ENCODE data around the gene DISC1.

DISC1 gene

GRCh38 chr1:232016616-232017015 is 390.0 kb downstream of the DISC1 start:
- no peak for DNase-seq (ENCODE audit: low spot score)
- Histone ChIP-seq H3K9me3 (ENCODE audit: severe bottlenecking) (no peaks in the 10 kb centered on the region), H3K4me1 (ENCODE audit: insufficient read depth, poor library complexity, severe bottlenecking) (no peaks in the 10 kb centered on the region), H3K4me3 (ENCODE audit: severe bottlenecking) (no peak overlapping the region), H3K27me3 (ENCODE audit: insufficient read depth, poor library complexity, severe bottlenecking) (no peaks in the 10 kb centered on the region), H3K27ac (ENCODE audit: poor library complexity, severe bottlenecking) (no peak overlapping the region), H3K36me3 (ENCODE audit: low read depth) (no peaks in the 10 kb centered on the region)
- ATAC-seq (ENCODE audit: low read depth) = no peak
- TF ChIP-seq CTCF (IDR thresholded peaks at IDR 0.05; ENCODE audit: poor library complexity, severe bottlenecking) = no peak

GRCh38 chr1:232017057-232017456 is 390.5 kb downstream of the DISC1 start:
- H3K27me3 ChIP-seq (ENCODE audit: insufficient read depth, poor library complexity, severe bottlenecking) = no peaks in the 10 kb centered on the region
- DNase-seq (ENCODE audit: low spot score) (no peak), ATAC-seq (ENCODE audit: low read depth) (no peak)
- H3K36me3 ChIP-seq (ENCODE audit: low read depth) = no peaks in the 10 kb centered on the region
- no peaks in the 10 kb centered on the region for H3K9me3 ChIP-seq (ENCODE audit: severe bottlenecking)
- H3K27ac ChIP-seq (ENCODE audit: poor library complexity, severe bottlenecking) = no peak overlapping the region
- no peaks in the 10 kb centered on the region for H3K4me1 ChIP-seq (ENCODE audit: insufficient read depth, poor library complexity, severe bottlenecking)
- TF ChIP-seq CTCF (IDR thresholded peaks at IDR 0.05; ENCODE audit: poor library complexity, severe bottlenecking) = no peak
- no peak overlapping the region for H3K4me3 ChIP-seq (ENCODE audit: severe bottlenecking)

- Histone ChIP-seq H3K4me1 (ENCODE audit: insufficient read depth, poor library complexity, severe bottlenecking) (no peaks in the 10 kb centered on the region), H3K27ac (ENCODE audit: poor library complexity, severe bottlenecking) (no peak overlapping the region), H3K4me3 (ENCODE audit: severe bottlenecking) (no peak overlapping the region), H3K36me3 (ENCODE audit: low read depth) (no peaks in the 10 kb centered on the region), H3K27me3 (ENCODE audit: insufficient read depth, poor library complexity, severe bottlenecking) (no peaks in the 10 kb centered on the region), H3K9me3 (ENCODE audit: severe bottlenecking) (no peaks in the 10 kb centered on the region)
- DNase-seq (ENCODE audit: low spot score) (no peak), ATAC-seq (ENCODE audit: low read depth) (no peak)
- TF ChIP-seq CTCF (IDR thresholded peaks at IDR 0.05; ENCODE audit: poor library complexity, severe bottlenecking) = no peak
Observed at GRCh38 chr1:232017759-232018158, 391.2 kb downstream of the DISC1 start.

- no peaks in the 10 kb centered on the region for H3K27me3 ChIP-seq (ENCODE audit: insufficient read depth, poor library complexity, severe bottlenecking)
- H3K9me3 ChIP-seq (ENCODE audit: severe bottlenecking) = no peaks in the 10 kb centered on the region
- DNase-seq (ENCODE audit: low spot score) = no peak
- no peaks in the 10 kb centered on the region for H3K4me1 ChIP-seq (ENCODE audit: insufficient read depth, poor library complexity, severe bottlenecking)
- H3K4me3 ChIP-seq (ENCODE audit: severe bottlenecking) = no peak overlapping the region
- no peak overlapping the region for H3K27ac ChIP-seq (ENCODE audit: poor library complexity, severe bottlenecking)
- H3K36me3 ChIP-seq (ENCODE audit: low read depth) = no peaks in the 10 kb centered on the region
- no peak for TF ChIP-seq CTCF (IDR thresholded peaks at IDR 0.05; ENCODE audit: poor library complexity, severe bottlenecking)
- ATAC-seq (ENCODE audit: low read depth) = no peak
Observed at GRCh38 chr1:232018231-232019025, 391.8 kb downstream of the DISC1 start.

GRCh38 chr1:232019026-232019340 is 392.4 kb downstream of the DISC1 start:
- DNase-seq (ENCODE audit: low spot score) (no peak), ATAC-seq (ENCODE audit: low read depth) (no peak)
- Histone ChIP-seq H3K9me3 (ENCODE audit: severe bottlenecking) (no peaks in the 10 kb centered on the region), H3K36me3 (ENCODE audit: low read depth) (no peaks in the 10 kb centered on the region), H3K27me3 (ENCODE audit: insufficient read depth, poor library complexity, severe bottlenecking) (no peaks in the 10 kb centered on the region), H3K27ac (ENCODE audit: poor library complexity, severe bottlenecking) (no peak overlapping the region), H3K4me1 (ENCODE audit: insufficient read depth, poor library complexity, severe bottlenecking) (no peaks in the 10 kb centered on the region), H3K4me3 (ENCODE audit: severe bottlenecking) (no peak overlapping the region)
- no peak for TF ChIP-seq CTCF (IDR thresholded peaks at IDR 0.05; ENCODE audit: poor library complexity, severe bottlenecking)

All from RWPE2 (cell line).